ENCODE measurements around the gene INPP4A.

DNA sequence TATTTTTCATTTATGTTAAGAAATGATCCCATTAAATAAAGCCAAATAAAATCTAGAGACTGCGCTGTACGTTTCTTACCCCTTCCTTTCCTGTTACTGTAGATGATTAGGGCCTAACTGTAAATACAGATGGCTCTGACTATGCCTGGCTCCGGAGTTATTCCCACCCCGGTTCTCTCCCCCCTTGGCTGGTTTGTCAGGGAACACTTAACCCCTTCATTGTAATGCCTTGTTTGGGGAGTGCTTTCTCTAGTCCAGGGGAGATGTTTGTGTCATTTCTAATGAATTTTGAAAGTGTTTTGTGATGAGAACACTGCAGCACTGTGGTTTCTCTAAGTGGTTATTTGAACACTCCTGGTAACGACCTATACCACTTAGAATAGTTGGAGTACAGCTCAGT is 172.5 kb downstream of the INPP4A start:
- TF ChIP-seq, protein P1, sequence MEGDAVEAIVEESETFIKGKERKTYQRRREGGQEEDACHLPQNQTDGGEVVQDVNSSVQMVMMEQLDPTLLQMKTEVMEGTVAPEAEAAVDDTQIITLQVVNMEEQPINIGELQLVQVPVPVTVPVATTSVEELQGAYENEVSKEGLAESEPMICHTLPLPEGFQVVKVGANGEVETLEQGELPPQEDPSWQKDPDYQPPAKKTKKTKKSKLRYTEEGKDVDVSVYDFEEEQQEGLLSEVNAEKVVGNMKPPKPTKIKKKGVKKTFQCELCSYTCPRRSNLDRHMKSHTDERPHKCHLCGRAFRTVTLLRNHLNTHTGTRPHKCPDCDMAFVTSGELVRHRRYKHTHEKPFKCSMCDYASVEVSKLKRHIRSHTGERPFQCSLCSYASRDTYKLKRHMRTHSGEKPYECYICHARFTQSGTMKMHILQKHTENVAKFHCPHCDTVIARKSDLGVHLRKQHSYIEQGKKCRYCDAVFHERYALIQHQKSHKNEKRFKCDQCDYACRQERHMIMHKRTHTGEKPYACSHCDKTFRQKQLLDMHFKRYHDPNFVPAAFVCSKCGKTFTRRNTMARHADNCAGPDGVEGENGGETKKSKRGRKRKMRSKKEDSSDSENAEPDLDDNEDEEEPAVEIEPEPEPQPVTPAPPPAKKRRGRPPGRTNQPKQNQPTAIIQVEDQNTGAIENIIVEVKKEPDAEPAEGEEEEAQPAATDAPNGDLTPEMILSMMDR (IDR thresholded peaks at IDR 0.05; ENCODE audit: insufficient read depth, low read length) = no peak
- no peak for TF ChIP-seq POLR2AphosphoS5 (IDR thresholded peaks at IDR 0.05; ENCODE audit: low read depth)
- TF ChIP-seq, protein P2, sequence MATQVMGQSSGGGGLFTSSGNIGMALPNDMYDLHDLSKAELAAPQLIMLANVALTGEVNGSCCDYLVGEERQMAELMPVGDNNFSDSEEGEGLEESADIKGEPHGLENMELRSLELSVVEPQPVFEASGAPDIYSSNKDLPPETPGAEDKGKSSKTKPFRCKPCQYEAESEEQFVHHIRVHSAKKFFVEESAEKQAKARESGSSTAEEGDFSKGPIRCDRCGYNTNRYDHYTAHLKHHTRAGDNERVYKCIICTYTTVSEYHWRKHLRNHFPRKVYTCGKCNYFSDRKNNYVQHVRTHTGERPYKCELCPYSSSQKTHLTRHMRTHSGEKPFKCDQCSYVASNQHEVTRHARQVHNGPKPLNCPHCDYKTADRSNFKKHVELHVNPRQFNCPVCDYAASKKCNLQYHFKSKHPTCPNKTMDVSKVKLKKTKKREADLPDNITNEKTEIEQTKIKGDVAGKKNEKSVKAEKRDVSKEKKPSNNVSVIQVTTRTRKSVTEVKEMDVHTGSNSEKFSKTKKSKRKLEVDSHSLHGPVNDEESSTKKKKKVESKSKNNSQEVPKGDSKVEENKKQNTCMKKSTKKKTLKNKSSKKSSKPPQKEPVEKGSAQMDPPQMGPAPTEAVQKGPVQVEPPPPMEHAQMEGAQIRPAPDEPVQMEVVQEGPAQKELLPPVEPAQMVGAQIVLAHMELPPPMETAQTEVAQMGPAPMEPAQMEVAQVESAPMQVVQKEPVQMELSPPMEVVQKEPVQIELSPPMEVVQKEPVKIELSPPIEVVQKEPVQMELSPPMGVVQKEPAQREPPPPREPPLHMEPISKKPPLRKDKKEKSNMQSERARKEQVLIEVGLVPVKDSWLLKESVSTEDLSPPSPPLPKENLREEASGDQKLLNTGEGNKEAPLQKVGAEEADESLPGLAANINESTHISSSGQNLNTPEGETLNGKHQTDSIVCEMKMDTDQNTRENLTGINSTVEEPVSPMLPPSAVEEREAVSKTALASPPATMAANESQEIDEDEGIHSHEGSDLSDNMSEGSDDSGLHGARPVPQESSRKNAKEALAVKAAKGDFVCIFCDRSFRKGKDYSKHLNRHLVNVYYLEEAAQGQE (IDR thresholded peaks at IDR 0.05; ENCODE audit: insufficient replicate concordance, low read depth) = no peak
- TF ChIP-seq GABPA (IDR thresholded peaks at IDR 0.05; ENCODE audit: low read depth) = no peak

All from HL-60 (cell line).